ENCODE measurements around the gene PRSS12.

GRCh38 chr4:118289794-118290193 lies 63.0 kb downstream of the PRSS12 start:
- TF ChIP-seq CTCF (IDR thresholded peaks at IDR 0.05; ENCODE audit: low read depth, low read length) (no peak), EZH2phosphoT487 (IDR thresholded peaks at IDR 0.05; ENCODE audit: low read depth) (no peak)
